HG03439 (cell line): Measurements from ENCODE around the gene PTPRN2.

Experiments used
- ATAC-seq: cut with Tn5 transposase; IDR thresholded peaks from one replicate; pipeline ENCODE4 v1.9.1; 2021; ENCODE audit warnings: mild to moderate bottlenecking, moderate library complexity; ENCODE audit not compliant: unreplicated experiment

PTPRN2 gene

DNA sequence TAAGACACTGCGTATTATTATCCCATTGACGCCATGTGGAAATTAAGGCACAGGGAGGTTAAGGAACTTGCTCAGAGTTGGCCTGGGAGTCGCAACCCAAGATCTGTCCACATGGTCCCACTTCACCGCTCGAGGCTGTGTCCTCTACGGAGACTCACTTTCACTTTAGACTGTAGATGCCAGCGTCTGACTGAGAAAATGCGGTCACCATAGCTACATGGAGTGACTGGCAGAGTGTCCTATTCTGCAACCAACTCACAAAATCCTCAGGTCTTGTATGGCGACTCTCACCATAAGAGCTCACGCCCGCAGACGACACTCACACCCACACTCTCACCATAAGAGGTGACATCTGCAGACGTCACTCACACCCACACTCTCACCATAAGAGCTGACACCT, 257.9 kb downstream of the PTPRN2 start:
- ATAC-seq: no peak

DNA sequence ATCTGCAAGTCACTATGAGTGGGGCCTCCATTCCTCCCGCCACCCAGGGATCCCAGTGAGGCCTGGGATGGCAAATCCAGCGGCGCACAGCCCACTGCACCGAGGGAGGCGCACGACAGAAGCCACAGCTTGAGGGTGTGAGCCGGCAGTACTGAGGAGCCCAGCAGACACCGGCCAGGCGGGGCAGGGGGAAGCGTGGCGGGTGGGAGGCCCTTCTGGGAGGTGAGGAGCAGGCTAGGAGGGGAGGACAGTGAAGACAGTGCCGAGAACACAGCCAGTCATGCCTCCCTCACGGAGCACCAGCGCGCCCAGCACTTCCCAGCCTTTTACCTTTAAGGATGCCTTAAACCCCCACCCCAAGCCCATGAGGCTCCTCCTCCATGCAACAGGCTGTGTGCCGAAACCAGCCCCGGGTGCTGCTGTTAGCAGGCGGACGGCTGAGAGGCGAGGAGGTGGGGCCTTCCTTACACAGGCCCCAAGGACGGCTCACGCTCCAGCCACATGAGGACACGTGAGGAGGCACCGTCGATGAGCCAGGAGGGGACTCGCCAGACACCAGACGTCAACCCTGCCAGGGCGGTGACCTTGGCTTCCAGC, 258.5 kb downstream of the PTPRN2 start:
- no peak for ATAC-seq

DNA sequence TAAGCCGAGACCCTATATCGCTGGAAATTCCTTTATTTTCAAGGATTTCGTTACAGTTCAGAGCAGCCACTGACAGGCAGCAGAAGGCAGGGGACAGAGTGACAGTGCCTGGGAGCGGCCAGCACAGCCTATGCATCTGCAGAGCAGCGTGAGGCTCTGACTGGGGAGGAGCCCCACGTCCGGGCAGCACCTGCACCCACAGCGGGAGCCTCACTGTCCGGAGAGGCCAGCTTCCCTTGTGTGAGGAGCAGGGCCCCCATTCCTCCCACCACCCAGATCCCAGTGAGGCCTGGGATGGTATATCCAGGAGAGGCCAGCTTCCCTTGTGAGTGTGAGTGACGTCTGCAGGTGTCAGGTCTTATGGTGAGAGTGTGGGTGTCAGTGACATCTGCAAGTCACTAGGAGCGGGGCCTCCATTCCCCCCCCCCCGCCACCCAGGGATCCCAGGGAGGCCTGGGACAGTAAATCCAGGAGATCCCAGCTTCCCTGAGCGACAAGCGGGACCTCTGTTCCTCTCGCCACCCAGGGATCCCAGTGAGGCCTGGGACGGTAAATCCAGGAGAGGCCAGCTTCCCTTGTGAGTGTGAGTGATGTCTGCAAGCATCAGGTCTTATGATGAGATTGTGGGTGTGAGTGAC, 259.1 kb downstream of the PTPRN2 start:
- ATAC-seq: no peak

DNA sequence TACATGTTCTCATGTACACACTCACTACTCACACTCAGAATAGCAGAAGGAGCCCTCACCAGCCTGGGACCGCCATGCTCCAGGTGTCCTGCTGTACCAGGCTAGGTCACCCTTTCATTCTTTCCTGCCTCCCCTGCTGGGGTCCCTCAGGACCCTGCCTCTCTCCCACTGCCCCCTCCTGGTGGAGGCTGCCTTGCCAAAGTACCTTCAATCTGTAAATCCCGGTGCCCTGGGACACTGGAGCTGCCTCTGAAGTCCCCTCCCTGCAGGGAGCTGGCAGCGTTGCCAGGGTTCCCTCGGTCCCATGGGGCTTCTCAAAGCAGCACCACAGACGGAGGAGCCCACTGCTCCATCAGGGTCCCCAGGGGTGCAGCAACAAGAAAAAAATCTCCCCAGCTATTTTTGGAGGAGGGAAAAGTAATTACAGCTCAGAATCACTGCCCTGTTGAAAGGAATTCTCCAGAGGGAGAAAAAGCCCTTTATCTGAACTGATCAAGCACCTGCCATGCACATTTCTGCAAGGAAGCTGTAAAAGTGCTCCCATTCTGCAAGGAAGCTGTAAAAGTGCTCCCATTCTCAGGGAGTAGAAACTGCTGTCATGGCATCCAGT, 259.9 kb downstream of the PTPRN2 start:
- no peak for ATAC-seq

DNA sequence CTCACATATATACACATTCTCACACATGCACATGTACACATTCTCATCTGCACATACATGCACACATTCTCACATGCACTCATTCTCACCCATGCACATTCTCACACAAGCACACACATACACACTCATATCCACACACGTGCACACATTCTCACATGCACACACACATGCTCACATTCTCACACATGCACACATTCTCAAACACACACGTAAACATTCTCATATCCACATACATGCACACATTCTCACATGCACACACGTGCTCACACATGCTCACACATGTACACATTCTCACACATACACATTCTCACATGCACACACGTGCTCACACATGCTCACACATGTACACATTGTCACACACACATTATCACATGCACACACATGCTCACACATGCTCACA, 260.6 kb downstream of the PTPRN2 start:
- no peak for ATAC-seq

DNA sequence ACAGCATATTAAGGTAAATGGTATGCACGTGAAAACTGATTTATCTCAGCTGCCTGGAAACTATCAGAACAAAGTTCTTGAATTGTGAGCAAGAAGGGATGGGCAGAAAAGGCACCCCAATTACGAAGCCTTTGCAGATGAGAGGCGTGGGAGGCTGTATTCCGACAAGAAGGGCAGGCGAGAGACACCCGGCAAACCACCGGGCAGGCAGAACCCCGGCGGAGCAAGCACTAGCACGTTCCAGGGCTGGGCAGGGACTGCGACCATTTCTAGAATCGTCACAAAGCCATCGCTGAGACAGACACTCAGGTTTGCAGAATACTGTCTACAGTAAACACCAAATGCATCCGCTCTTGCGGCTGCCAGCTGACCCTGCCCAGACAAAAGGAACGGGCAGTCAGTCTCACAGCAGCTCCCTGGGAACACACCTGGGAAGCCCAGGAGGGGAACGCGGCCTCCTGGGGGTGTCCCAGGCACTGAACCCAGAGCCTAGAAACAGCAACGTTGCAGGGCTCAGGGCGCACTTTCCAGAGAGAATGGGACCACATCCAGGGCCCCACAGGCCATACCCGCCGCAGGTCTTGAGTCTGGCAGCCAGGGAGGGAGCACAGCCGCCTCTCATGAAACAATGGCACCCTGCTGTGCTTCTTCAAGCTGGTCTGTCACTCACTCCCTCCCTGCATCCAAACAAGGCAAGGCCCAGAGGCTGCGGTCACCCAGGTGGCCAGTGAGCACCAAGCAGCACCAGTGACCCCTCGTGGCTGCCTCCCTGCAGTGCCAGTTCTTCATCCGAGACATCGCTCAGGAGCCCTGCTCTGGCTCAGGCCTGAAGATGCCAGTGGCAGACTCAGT, 261.9 kb downstream of the PTPRN2 start:
- ATAC-seq: no peak

DNA sequence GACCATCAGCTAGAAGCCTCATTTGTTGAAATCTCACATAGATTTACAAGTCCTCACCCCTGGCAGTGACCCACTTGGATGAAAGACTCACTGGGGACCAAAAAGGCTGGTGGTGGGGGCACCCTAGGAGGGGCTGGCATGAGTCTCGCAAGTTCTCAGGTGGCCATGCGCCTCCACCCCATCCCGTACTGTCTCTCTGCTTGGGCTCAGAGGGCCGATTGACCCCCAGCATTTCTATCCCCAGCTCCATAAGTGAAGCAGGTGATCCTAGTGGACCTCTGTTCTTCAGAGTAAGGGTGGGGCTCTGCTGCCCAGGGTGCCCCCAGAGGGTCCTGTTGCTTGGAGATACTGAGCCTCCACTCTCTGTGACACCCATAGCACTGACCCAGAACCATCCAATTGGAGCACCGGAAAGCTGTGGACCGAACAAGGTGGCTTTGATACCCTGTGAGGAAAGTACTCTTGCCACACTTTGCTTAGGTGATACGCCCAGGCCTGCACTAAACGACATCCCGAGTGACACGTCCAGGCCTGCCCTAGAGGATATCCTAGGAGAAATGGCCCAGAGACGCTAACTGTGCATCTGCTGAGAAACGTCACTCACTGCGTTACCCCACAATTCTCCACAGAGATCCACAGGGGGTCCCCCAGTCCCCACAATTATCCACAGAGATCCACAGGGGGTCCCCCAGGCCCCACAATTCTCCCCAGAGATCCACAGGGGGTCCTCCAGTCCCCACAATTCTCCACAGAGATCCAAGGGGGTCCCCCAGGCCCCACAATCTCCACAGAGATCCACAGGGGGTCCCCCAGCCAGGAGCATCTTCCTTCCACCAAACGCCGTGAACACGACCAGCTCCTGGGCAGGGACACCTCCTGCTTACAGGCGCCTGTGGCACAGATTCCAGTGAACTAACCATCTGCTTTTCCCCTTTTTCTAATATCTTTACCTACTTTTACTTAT, 262.9 kb downstream of the PTPRN2 start:
- no peak for ATAC-seq

DNA sequence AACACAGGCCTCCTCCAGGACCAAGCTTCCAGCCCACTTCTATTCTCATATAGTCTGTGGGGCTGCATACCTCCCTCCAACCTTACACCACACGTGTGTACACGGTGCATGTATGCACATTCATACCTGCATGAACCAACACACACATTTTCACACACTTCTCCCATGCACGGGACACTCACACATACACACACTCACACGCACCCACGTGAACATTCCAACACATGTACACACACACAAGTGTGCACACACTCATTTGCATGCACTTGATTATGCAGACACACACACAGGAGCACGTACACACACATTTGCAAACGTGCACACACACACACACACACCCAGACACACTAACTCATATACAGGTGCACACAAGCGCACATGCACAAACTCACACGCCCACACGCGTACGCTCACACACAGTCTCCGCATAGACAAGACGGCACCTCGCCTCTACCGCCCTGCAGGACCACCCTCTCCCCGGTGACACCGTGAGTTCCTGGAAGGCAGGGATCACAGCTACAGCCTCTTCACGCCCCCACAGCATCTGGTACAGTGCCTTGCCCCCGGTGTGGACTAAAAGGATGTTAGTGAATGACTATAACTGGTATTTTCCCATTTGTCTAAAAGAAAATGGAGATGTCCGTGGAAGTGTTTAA, 263.8 kb downstream of the PTPRN2 start:
- ATAC-seq: no peak

DNA sequence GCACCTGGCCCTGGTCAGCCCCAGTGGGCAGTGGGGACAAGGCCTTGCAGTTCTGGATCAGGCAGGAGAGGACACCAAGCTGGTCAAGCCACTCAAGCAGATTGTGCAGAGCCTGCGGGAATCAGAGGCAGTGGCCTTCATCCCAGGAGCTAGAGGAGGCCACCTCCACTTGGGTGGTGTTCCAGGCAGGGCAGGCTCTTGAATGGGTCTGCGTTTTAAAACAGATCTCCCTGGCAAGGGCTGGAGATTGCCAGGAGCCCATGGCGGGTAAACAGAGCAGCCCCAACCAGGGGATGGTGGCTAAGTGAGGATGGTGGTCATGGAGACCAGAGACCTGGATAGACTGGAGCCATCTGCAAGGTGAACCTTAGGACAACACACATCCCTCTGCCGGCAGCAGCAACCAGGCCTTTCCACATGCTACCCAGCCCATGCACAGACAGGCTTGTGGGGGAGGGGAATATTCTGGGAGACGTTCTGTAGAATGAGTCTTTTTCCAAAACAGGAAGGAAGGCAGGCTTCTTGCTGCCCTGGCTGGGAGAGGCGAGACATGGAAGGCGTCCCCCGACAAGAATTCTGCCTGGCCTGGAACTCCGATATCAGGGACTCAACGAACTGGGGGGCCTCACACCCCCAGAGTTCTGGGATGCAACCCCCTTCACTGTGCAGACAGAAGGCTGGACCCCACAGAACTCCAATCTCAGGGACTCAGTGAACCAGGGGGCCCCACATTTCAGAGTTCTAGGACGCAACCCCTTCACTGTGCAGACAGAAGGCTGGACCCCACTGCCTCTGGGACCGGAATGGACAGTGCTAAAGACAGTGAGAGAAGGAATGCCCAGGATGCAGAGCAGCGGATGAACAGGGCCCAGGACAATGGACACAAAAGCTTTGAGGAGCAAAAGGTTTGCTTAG, 264.8 kb downstream of the PTPRN2 start:
- ATAC-seq: no peak

DNA sequence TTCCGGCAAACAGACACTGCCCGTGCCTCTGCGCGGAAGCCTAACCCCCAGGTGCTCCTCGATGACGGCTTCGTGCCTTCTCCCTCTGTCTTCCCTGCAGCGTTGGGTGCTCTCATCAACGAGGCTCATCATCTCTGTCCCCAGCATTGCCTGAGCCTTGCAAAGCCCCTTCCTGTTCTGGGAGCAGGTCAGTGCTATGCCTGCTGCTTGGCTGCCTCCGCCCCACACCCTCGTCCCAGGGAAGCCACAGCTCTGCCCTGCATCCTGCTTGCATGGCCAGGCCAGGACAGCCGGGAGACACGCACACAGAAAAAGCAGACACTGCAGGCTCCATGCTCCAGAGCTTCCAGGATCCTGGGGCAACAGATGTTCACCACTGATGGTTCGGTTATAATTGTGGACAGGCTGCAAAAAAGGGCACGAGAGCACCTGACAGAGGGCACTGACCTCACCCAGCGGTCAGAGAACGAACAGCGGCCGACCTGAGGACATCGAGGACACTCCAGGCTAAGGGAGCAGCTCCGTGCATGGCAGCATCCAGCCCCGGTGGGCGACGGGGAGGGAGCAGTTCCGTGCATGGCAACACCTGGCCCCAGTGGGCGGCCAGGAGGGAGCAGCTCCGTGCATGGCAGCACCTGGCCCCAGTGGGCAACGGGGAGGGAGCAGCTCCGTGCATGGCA, 265.5 kb downstream of the PTPRN2 start:
- ATAC-seq: no peak

DNA sequence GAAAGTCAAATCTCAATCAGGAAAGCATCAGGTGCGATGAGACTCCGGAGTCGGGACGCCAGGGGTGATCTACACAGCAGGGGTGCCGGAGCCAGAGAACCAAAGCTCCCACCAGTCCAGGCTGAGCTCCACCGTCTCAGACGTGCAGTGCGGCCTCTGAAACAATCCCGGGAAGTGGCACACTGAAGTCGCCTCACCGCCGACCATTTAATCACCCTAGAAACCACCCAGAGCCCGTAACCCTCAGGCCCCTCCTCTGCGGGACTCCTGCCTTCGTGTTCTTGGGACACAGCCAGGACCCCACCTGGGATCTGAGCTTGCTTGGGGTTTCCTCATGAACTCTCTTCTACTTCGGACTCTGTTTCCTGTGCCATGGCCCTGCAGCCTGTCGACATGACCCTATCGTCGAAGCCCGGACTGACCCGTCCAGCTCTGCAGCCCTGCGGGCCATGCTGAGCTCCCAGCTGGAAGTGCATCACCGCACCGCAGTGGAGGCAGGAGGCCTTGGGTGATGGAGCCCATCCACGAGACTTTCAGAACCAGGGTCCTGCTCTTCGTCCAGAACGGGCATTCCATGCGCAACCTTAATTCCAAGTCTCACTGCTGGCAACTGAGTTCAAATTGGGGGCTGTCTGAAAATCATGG, 266.4 kb downstream of the PTPRN2 start:
- no peak for ATAC-seq

DNA sequence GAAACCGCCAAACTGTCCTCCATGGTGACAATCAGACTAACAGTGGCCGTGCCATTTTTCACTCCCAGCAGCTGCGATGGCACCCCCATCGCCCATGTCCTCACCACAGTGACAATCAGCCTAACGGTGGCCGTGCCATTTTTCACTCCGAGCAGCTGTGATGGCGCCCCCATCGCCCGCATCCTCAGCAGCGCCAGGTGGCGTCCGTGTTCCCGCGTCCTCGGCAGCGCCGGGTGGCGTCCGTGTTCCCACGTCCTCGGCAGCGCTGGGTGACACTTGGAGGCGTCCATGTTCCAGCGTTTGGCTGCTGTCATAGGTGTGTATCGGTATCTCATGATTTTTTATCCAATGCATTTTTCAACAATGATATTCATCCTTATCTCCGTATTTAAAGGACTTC, 267.3 kb downstream of the PTPRN2 start:
- ATAC-seq: no peak

DNA sequence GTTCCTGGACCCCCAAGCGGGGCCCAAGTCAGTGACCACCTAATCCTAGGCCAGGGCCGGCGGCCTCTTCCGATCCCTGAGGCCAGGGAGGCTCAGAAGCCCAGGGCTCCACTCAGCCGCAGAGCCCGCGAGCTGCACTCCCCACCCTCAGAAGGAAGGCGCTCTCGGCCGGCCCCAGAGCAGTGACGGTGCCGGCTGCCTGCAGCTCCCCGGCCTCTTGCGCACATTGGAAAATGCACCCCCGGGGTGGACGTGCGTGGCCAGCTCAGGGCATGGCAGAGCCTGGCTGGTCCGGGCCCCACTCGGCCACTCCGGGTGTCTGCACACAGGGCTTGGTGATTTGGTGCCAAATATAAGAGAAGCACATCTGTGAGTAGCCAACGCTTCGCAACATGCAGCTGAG, 269.1 kb downstream of the PTPRN2 start:
- no peak for ATAC-seq

DNA sequence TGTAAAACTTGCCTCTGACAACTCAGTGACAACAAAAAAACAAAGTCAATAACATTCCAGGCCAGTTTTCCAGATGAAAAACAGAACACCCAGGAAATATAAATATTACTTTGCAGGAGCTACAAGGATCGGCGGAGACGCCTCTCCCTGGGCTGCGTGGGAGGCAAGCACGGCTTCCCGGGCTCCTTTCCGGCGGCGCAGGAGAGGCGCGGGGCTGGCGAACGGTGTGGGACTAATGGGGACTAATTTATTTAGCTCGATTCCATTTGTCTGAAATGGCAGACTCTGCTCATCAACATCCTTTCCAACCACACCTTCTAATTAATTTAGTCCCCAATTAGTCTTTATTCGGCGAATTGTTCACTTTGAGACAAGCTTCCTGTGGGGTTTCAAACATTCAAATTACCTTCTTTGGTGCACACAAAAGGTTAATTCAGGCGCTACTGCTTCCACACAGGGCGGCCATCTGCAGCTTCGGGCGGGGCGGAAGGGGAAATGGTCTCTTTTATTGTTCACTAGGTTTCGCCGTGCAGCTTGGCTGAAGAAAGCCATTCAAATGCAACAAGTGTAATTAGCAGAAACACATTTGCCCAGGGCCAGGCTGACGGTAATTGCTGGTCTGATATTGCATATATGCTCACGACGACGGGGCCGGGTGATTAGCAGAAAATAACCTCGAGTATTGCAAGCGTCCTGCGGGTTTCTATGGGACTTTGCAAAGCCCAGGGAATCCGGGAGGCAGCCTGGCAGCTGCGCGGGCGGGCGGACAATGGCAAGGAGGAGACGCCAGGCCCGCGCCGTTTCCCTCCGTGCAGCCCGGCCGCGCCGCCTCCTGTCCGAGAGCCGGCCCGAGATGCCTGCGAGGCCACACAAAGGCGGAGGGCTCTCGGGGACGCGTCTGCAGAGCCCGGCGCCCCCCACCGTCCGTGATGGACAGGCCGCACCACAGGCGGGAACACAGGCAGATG, 270.1 kb downstream of the PTPRN2 start:
- no peak for ATAC-seq

DNA sequence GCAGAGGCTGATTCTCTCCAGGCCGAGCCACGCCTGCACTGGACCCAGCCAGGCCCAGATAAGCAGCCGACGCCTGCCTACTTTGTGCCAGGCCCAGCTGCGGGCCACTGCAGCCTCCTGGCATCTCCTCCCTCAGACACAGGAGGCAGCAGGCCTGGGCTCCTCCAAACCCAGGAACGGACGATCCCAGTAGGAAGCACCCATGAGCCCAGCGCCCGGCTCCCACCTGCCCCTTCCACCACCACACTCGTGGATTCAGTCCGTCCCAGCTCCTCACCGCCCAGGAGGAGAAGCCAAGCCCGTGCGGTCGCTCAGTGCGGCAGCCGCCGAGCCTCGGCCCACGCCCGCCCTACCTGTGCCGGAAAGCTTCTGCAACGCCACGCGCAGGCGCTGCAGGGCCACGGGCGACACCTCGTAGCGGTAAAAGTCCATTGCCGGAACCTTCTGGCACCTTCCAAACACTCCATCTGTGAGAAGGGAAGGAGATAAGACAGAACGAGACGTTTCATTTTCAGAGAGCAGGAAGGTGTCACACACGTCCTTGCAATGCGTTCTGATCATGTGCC, 271.1 kb downstream of the PTPRN2 start:
- ATAC-seq: no peak

DNA sequence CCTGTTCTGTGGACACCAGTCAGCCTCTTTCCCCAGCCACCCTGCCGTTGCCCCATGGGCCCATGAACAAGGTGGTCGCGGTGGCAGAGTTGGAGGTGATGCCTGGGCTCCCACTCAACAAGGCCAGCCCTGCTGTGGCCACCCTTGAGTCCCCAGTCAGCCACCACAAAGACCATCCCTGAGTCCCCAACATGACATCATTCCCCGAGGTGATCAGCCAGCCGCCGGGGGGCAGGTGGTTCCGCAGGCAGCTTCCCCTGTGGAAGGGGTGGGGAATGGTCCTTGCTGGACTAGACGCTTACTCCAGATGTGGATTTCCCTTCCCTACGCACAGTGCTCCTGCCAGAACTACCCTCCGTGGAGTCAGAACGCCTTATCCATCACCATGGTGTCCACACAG, 271.7 kb downstream of the PTPRN2 start:
- ATAC-seq: no peak
